ENCODE data around the gene TRIM59.
"Not testable (repeated sequence)": the region's sequence is repeated elsewhere in the genome, so short reads cannot be mapped to it uniquely, and the experiment has no call there.

TRIM59 gene

DNA sequence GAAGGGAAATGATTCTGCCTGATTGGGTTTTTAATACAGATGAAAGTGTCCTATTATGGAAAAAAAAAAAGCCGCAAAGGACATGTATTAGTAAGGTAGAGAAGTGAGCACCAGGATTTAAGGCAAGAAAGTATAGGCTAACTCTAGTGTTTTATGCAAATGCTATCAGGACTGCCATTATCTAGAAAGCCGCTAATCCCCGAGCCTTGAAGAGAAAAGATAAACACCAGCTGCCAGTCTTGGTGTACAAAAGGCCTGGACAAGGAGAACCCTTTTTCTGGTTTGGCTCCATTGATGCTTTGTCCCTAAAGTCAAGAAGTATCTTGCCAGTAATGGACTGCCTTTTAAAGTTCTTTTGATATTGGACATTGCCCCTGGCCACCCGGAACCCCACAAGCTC, 8.6 kb upstream of the TRIM59 start:
- Histone ChIP-seq H3K4me1 (ENCODE audit: control insufficient read depth, insufficient read depth, low read length, unreplicated experiment) (no peaks in the 10 kb centered on the region), H3K27me3 (ENCODE audit: insufficient read depth, low read length) (no peaks in the 10 kb centered on the region), H2AFZ (ENCODE audit: low read length, unreplicated experiment) (no peak overlapping the region), H3K79me2 (ENCODE audit: control insufficient read depth, insufficient read depth, low read length, unreplicated experiment) (no peaks in the 10 kb centered on the region), H3K36me3 (ENCODE audit: insufficient read depth, low read length) (no peaks in the 10 kb centered on the region), H3K27ac (ENCODE audit: low read depth, low read length) (no peak overlapping the region), H3K4me3 (ENCODE audit: low read depth, low read length) (no peak overlapping the region)

DNA sequence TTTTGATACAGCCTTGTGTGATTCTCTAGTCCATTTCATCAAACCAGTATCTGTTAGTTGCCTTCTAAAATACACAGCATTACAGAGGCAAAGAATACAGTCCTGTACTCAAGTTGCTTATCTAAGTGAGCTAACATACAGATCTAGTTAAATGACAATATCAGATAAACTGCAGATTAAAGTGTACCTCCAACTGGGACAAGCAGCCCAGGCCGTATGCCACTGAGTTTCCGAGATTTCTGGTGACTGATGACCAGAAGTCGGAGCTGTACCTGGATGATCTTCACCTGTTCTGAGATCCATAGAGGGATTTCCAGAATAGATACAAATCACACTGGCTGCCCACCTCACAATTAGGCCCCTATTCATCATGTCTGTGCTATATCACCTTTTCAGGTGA, 6.3 kb upstream of the TRIM59 start:
- Histone ChIP-seq H3K27me3 (ENCODE audit: insufficient read depth, low read length) (no peaks in the 10 kb centered on the region), H3K4me1 (ENCODE audit: control insufficient read depth, insufficient read depth, low read length, unreplicated experiment) (peaks cover 8% of the 10 kb centered on the region), H3K79me2 (ENCODE audit: control insufficient read depth, insufficient read depth, low read length, unreplicated experiment) (peaks cover 3% of the 10 kb centered on the region), H3K36me3 (ENCODE audit: insufficient read depth, low read length) (no peaks in the 10 kb centered on the region), H3K27ac (ENCODE audit: low read depth, low read length) (no peak overlapping the region), H2AFZ (ENCODE audit: low read length, unreplicated experiment) (no peak overlapping the region), H3K4me3 (ENCODE audit: low read depth, low read length) (no peak overlapping the region)

DNA sequence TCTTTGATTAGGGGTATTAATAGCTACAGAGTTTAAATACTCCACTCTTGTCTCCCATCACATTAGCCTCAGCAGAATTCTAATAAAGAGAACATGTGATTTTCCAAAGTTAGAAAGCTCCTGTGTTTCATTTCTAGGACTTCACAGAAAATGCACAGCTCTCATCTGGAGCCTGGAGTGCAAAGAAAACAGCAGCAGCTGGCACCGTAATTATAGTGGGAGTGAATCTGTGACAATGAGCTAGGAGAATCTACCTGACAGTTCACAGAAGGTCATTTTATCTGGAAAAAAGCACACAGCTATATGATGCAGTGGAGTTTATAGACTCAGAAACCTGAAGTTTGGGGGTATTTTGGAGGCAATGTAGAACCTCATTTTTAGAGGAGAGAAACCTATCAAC, 5.4 kb upstream of the TRIM59 start:
- Histone ChIP-seq H2AFZ (ENCODE audit: low read length, unreplicated experiment) (no peak overlapping the region), H3K4me3 (ENCODE audit: low read depth, low read length) (no peak overlapping the region), H3K4me1 (ENCODE audit: control insufficient read depth, insufficient read depth, low read length, unreplicated experiment) (peaks cover 13% of the 10 kb centered on the region), H3K36me3 (ENCODE audit: insufficient read depth, low read length) (no peaks in the 10 kb centered on the region), H3K79me2 (ENCODE audit: control insufficient read depth, insufficient read depth, low read length, unreplicated experiment) (peaks cover 3% of the 10 kb centered on the region), H3K27me3 (ENCODE audit: insufficient read depth, low read length) (no peaks in the 10 kb centered on the region), H3K27ac (ENCODE audit: low read depth, low read length) (no peak overlapping the region)

DNA sequence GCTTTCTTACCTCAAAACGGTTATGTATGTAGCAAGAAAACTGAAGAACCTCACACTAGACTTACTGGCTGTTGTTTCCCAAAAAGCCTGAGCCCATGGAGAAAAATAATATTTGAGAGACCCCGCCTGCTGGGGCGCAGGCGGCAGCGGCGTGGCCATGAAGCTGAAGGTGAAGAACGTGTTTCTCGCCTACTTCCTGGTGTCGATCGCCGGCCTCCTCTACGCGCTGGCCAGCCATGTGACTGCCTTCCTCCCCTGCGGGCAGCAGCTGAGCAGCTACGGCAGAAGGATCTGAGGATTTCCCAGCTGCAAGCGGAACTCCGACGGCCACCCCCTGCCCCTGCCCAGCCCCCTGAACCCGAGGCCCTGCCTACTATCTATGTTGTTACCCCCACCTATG, 2.7 kb upstream of the TRIM59 start:
- Histone ChIP-seq H3K4me1 (ENCODE audit: control insufficient read depth, insufficient read depth, low read length, unreplicated experiment) (peaks cover 21% of the 10 kb centered on the region), H3K79me2 (ENCODE audit: control insufficient read depth, insufficient read depth, low read length, unreplicated experiment) (peaks cover 24% of the 10 kb centered on the region)
- not testable (repeated sequence) for H3K27ac ChIP-seq (ENCODE audit: low read depth, low read length); H3K4me3 ChIP-seq (ENCODE audit: low read depth, low read length); H3K36me3 ChIP-seq (ENCODE audit: insufficient read depth, low read length); H2AFZ ChIP-seq (ENCODE audit: low read length, unreplicated experiment); H3K27me3 ChIP-seq (ENCODE audit: insufficient read depth, low read length)

DNA sequence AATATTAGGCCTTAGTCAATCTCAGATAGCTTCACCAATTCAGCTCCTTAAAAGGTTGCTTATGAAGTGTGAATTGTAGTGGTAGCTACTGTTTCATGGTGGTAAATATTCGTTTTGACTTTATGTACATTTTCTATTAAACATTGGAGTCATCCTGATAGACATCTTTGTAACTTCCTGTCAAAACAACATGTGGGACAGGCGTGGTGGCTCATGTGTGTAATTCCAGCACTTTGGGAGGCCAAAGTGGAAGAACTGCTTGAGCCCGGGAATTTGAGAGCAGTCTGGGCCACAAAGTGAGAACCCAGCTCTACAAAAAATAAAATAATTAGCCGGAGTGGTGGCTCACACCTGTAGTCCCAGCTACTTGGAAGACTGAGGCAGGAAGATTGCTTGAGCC, 2.0 kb upstream of the TRIM59 start:
- peaks cover 25% of the 10 kb centered on the region for H3K4me1 ChIP-seq (ENCODE audit: control insufficient read depth, insufficient read depth, low read length, unreplicated experiment)
- no peaks in the 10 kb centered on the region for H3K27me3 ChIP-seq (ENCODE audit: insufficient read depth, low read length)
- H2AFZ ChIP-seq (ENCODE audit: low read length, unreplicated experiment): no peak overlapping the region

DNA sequence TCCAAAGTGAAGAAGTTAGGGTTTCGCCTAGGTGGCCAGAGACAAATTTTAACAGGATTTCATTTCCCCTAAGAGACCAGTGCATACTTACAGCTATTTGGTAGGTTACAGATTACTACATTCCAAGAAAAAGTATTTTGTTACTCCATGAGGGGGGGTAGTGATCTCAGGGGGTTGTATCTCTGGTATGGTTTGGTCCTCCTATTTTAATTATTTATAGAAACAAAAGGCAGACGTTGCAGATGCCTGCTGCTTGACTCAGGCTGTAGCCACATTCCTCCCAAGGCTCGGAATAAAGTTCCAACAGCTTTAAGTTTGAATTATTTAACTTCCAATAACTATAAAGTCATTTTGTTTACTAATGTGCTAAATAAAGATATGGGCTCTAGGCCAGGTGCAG, 1.3 kb upstream of the TRIM59 start:
- Histone ChIP-seq H3K4me3 (ENCODE audit: low read depth, low read length) (peak overlapping the region; percentile 94), H3K27ac (ENCODE audit: low read depth, low read length) (peak overlapping the region; percentile 91), H3K36me3 (ENCODE audit: insufficient read depth, low read length) (peaks cover 7% of the 10 kb centered on the region; the same call in 1 of the 2 replicates), H2AFZ (ENCODE audit: low read length, unreplicated experiment) (peak overlapping the region; percentile 85), H3K79me2 (ENCODE audit: control insufficient read depth, insufficient read depth, low read length, unreplicated experiment) (peaks cover 38% of the 10 kb centered on the region), H3K4me1 (ENCODE audit: control insufficient read depth, insufficient read depth, low read length, unreplicated experiment) (peaks cover 32% of the 10 kb centered on the region), H3K27me3 (ENCODE audit: insufficient read depth, low read length) (no peaks in the 10 kb centered on the region)

More for the DNA sequence above, 2.0 kb upstream of the TRIM59 start:
- H3K36me3 ChIP-seq (ENCODE audit: insufficient read depth, low read length): peaks cover 2% of the 10 kb centered on the region; the same call in 1 of the 2 replicates
- peaks cover 30% of the 10 kb centered on the region for H3K79me2 ChIP-seq (ENCODE audit: control insufficient read depth, insufficient read depth, low read length, unreplicated experiment)
- no peak overlapping the region for H3K4me3 ChIP-seq (ENCODE audit: low read depth, low read length)
- H3K27ac ChIP-seq (ENCODE audit: low read depth, low read length): peak overlapping the region; percentile 91

DNA sequence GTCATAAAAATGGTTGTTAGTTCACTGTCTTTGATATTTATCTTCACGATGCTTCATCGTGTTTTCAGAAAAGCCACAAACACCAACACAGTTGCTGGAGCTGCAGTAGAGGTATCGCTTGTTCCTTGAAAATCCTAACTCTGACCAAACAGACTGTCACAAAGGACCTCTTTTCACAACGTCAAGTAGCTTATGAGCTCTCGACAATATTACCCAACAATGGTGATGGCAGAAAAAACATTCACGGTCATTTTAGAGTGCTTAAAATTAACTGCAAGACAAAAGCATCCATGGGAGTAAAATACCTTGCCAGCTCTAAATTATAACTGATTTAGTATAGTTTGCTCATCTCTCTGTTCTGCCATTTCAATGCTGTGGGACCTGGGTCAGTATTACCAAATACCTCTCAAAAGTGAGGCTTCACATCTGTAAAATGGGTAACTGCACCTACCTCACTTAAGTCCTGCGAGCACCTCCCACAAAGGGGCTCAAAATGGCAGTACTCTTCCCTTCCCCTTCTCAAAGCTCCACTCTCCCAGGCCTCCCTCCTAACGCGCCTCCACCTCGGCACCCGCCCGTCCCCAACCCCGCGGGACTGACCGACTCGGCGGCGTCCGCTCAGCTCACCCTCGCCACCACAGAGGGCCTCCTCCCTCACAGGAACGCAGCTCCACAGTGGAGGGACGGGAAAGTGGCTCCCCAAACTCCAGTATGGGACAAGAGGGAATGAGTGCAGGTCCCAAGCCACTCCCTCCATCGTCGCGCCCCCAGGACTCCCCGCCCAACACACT, 546 bp downstream of the TRIM59 start:
- peak overlapping the region; percentile 91 for H3K27ac ChIP-seq (ENCODE audit: low read depth, low read length)
- H3K4me1 ChIP-seq (ENCODE audit: control insufficient read depth, insufficient read depth, low read length, unreplicated experiment): peaks cover 38% of the 10 kb centered on the region
- peak overlapping the region; percentile 94 for H3K4me3 ChIP-seq (ENCODE audit: low read depth, low read length)
- H3K27me3 ChIP-seq (ENCODE audit: insufficient read depth, low read length): no peaks in the 10 kb centered on the region
- peaks cover 54% of the 10 kb centered on the region for H3K79me2 ChIP-seq (ENCODE audit: control insufficient read depth, insufficient read depth, low read length, unreplicated experiment)
- peak overlapping the region; percentile 67 for H2AFZ ChIP-seq (ENCODE audit: low read length, unreplicated experiment)
- H3K36me3 ChIP-seq (ENCODE audit: insufficient read depth, low read length): peaks cover 19% of the 10 kb centered on the region

DNA sequence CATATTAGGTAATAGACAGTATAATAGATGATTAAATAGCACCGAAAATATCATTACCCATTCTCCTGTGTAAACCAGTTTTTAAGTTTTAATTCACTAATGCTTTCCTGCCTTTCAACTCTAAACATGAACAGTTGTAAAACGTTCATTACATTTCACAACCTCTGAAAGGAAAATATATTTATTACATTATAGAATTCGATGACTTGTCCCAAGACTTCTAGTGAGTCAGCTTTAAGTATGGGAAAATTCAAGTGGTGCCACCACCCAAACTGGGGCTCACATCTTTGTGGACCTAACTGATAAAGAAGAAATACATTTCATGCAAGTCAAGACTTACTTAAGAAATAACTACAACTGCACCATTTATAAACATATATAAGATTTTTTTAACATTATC, 2.0 kb downstream of the TRIM59 start:
- H3K4me3 ChIP-seq (ENCODE audit: low read depth, low read length): peak overlapping the region; percentile 94
- no peaks in the 10 kb centered on the region for H3K27me3 ChIP-seq (ENCODE audit: insufficient read depth, low read length)
- H2AFZ ChIP-seq (ENCODE audit: low read length, unreplicated experiment): no peak overlapping the region
- H3K4me1 ChIP-seq (ENCODE audit: control insufficient read depth, insufficient read depth, low read length, unreplicated experiment): peaks cover 43% of the 10 kb centered on the region
- peaks cover 25% of the 10 kb centered on the region for H3K36me3 ChIP-seq (ENCODE audit: insufficient read depth, low read length)
- H3K79me2 ChIP-seq (ENCODE audit: control insufficient read depth, insufficient read depth, low read length, unreplicated experiment): peaks cover 68% of the 10 kb centered on the region
- peak overlapping the region; percentile 91 for H3K27ac ChIP-seq (ENCODE audit: low read depth, low read length)

DNA sequence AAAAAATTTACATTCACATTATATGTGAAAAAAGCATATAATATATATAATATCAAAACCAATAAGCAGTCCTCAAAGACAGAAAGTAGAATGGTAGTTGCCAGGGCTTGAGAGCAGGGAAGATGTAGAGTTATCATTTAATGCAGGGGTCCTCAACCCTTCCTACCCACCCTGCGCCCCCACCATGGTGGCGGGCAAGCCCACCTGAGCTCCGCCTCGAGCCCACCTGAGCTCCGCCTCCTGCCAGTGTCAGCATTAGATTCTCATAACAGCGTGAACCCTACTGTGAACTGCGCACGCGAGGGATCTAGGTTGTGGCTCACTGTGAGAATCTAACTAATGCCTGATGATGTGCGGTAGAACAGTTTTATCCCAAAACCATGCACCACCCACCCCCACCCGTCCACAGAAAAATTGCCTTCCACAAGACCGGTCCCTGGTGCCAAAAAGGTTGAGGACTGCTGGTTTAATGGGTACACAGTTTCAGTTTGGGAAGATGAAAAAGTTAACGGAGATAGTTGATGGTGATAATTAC, 3.0 kb downstream of the TRIM59 start:
- H3K27ac ChIP-seq (ENCODE audit: low read depth, low read length): no peak overlapping the region
- peak overlapping the region; percentile 94 for H3K4me3 ChIP-seq (ENCODE audit: low read depth, low read length)
- H3K36me3 ChIP-seq (ENCODE audit: insufficient read depth, low read length): peaks cover 29% of the 10 kb centered on the region
- H3K79me2 ChIP-seq (ENCODE audit: control insufficient read depth, insufficient read depth, low read length, unreplicated experiment): peaks cover 76% of the 10 kb centered on the region
- H2AFZ ChIP-seq (ENCODE audit: low read length, unreplicated experiment): no peak overlapping the region
- H3K4me1 ChIP-seq (ENCODE audit: control insufficient read depth, insufficient read depth, low read length, unreplicated experiment): peaks cover 41% of the 10 kb centered on the region
- H3K27me3 ChIP-seq (ENCODE audit: insufficient read depth, low read length): no peaks in the 10 kb centered on the region

DNA sequence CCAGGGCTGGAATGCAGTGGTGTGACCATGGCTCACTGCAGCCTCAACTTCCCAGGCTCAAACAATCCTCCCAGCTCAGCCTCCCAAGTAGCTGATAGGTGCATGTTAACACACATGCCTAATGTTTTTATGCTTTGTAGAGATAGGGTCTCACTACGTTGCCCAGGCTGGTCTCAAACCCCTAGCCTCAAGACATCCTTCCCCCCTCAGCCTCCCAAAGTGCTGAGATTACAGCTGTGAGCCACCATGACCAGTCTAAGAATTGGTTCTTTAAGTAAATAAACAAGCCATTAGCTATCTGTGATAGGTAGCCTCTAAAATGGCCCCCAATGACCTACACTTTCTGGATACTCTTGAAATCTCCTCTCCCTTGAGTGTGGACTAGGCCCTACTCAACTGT, 3.7 kb downstream of the TRIM59 start:
- peak overlapping the region; percentile 11; the same call in 1 of the 2 replicates for H3K4me3 ChIP-seq (ENCODE audit: low read depth, low read length)
- no peaks in the 10 kb centered on the region for H3K27me3 ChIP-seq (ENCODE audit: insufficient read depth, low read length)
- peaks cover 29% of the 10 kb centered on the region for H3K36me3 ChIP-seq (ENCODE audit: insufficient read depth, low read length)
- peaks cover 35% of the 10 kb centered on the region for H3K4me1 ChIP-seq (ENCODE audit: control insufficient read depth, insufficient read depth, low read length, unreplicated experiment)
- H3K79me2 ChIP-seq (ENCODE audit: control insufficient read depth, insufficient read depth, low read length, unreplicated experiment): peaks cover 79% of the 10 kb centered on the region
- H3K27ac ChIP-seq (ENCODE audit: low read depth, low read length): no peak overlapping the region; the same call in 1 of the 2 replicates
- no peak overlapping the region for H2AFZ ChIP-seq (ENCODE audit: low read length, unreplicated experiment)

DNA sequence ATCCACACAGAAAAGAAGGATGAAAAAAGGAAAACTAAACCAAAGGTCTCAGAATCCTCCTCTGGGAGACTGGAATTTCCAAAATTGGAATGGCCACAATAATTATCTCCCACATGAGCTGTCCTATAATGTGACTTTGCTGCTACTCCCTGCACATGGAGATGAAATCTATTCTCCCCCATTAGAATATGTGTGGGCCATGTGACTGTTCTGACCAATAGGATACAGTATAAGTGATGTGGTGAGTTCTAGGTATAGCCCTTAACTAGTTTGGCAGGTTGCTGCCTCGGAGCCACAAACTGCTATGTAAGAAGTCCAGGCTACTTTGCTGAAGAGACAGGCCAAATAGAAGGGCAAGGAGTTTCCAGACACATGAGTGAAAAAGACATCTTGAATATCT, 5.2 kb downstream of the TRIM59 start:
- peaks cover 94% of the 10 kb centered on the region for H3K79me2 ChIP-seq (ENCODE audit: control insufficient read depth, insufficient read depth, low read length, unreplicated experiment)
- H3K27me3 ChIP-seq (ENCODE audit: insufficient read depth, low read length): no peaks in the 10 kb centered on the region
- no peak overlapping the region for H2AFZ ChIP-seq (ENCODE audit: low read length, unreplicated experiment)
- peaks cover 29% of the 10 kb centered on the region for H3K36me3 ChIP-seq (ENCODE audit: insufficient read depth, low read length)
- H3K27ac ChIP-seq (ENCODE audit: low read depth, low read length): no peak overlapping the region; the same call in 1 of the 2 replicates
- H3K4me3 ChIP-seq (ENCODE audit: low read depth, low read length): no peak overlapping the region
- H3K4me1 ChIP-seq (ENCODE audit: control insufficient read depth, insufficient read depth, low read length, unreplicated experiment): peaks cover 29% of the 10 kb centered on the region
